Measurements from ENCODE around the gene ELL2.

ELL2 gene

GRCh38 chr5:95963650-95964410, 2.2 kb upstream of the ELL2 start:
- no peaks in the 10 kb centered on the region for H3K27me3 ChIP-seq (ENCODE audit: control insufficient read depth in 2 of 2, insufficient read depth in 2 of 2, low read length in 2 of 2)
- no peak overlapping the region for H3K27ac ChIP-seq (ENCODE audit: low read depth in 2 of 2, low read length in 2 of 2)
- no peaks in the 10 kb centered on the region for H3K36me3 ChIP-seq (ENCODE audit: control insufficient read depth in 2 of 2, insufficient read depth in 2 of 2, low read length in 2 of 2)
- peaks cover 8 to 13% of the 10 kb centered on the region in 2 donors for H3K4me1 ChIP-seq (ENCODE audit: control insufficient read depth in 2 of 2, insufficient read depth in 2 of 2, low read length in 2 of 2)
- no peak overlapping the region for H3K9ac ChIP-seq (ENCODE audit: low read depth in 1 of 2, low read length in 2 of 2)
- no peak overlapping the region for H3K4me3 ChIP-seq (ENCODE audit: low read length in 2 of 2)
- no peaks in the 10 kb centered on the region for H3K9me3 ChIP-seq (ENCODE audit: control insufficient read depth in 2 of 2, low read length in 2 of 2)

- H3K27ac ChIP-seq (ENCODE audit: low read depth in 2 of 2, low read length in 2 of 2): peak overlapping the region; percentile 96 to 98
- H3K27me3 ChIP-seq (ENCODE audit: control insufficient read depth in 2 of 2, insufficient read depth in 2 of 2, low read length in 2 of 2): no peaks in the 10 kb centered on the region
- peak overlapping the region in 1 of 2 donors; percentile 83 for H3K4me3 ChIP-seq (ENCODE audit: low read length in 2 of 2)
- peak overlapping the region in 1 of 2 donors; percentile 75 for H3K9ac ChIP-seq (ENCODE audit: low read depth in 1 of 2, low read length in 2 of 2)
- no peaks in the 10 kb centered on the region for H3K36me3 ChIP-seq (ENCODE audit: control insufficient read depth in 2 of 2, insufficient read depth in 2 of 2, low read length in 2 of 2)
- peaks cover 8 to 13% of the 10 kb centered on the region in 2 donors for H3K4me1 ChIP-seq (ENCODE audit: control insufficient read depth in 2 of 2, insufficient read depth in 2 of 2, low read length in 2 of 2)
- no peaks in the 10 kb centered on the region for H3K9me3 ChIP-seq (ENCODE audit: control insufficient read depth in 2 of 2, low read length in 2 of 2)
Observed at GRCh38 chr5:95962785-95963184, 1.1 kb upstream of the ELL2 start.

GRCh38 chr5:95962475-95962773, 773 bp upstream of the ELL2 start:
- H3K27ac ChIP-seq (ENCODE audit: low read depth in 2 of 2, low read length in 2 of 2): peak overlapping the region; percentile 96 to 98
- peak overlapping the region; percentile 83 to 87 for H3K4me3 ChIP-seq (ENCODE audit: low read length in 2 of 2)
- H3K4me1 ChIP-seq (ENCODE audit: control insufficient read depth in 2 of 2, insufficient read depth in 2 of 2, low read length in 2 of 2): peaks cover 8 to 13% of the 10 kb centered on the region in 2 donors
- no peaks in the 10 kb centered on the region for H3K9me3 ChIP-seq (ENCODE audit: control insufficient read depth in 2 of 2, low read length in 2 of 2)
- H3K27me3 ChIP-seq (ENCODE audit: control insufficient read depth in 2 of 2, insufficient read depth in 2 of 2, low read length in 2 of 2): no peaks in the 10 kb centered on the region
- no peaks in the 10 kb centered on the region for H3K36me3 ChIP-seq (ENCODE audit: control insufficient read depth in 2 of 2, insufficient read depth in 2 of 2, low read length in 2 of 2)
- H3K9ac ChIP-seq (ENCODE audit: low read depth in 1 of 2, low read length in 2 of 2): peak overlapping the region; percentile 68 to 75

- peaks cover 8 to 16% of the 10 kb centered on the region in 2 donors for H3K4me1 ChIP-seq (ENCODE audit: control insufficient read depth in 2 of 2, insufficient read depth in 2 of 2, low read length in 2 of 2)
Observed at GRCh38 chr5:95960667-95961616, 709 bp downstream of the ELL2 start.

GRCh38 chr5:95959888-95960666, 1.6 kb downstream of the ELL2 start:
- Histone ChIP-seq H3K36me3 (ENCODE audit: control insufficient read depth in 2 of 2, insufficient read depth in 2 of 2, low read length in 2 of 2) (no peaks in the 10 kb centered on the region), H3K4me3 (ENCODE audit: low read length in 2 of 2) (peak overlapping the region; percentile 83 to 86), H3K27ac (ENCODE audit: low read depth in 2 of 2, low read length in 2 of 2) (peak overlapping the region; percentile 96 to 98), H3K27me3 (ENCODE audit: control insufficient read depth in 2 of 2, insufficient read depth in 2 of 2, low read length in 2 of 2) (no peaks in the 10 kb centered on the region), H3K9me3 (ENCODE audit: control insufficient read depth in 2 of 2, low read length in 2 of 2) (no peaks in the 10 kb centered on the region), H3K9ac (ENCODE audit: low read depth in 1 of 2, low read length in 2 of 2) (peak overlapping the region; percentile 66 to 99), H3K4me1 (ENCODE audit: control insufficient read depth in 2 of 2, insufficient read depth in 2 of 2, low read length in 2 of 2) (peaks cover 10 to 16% of the 10 kb centered on the region in 2 donors)

More at GRCh38 chr5:95960667-95961616, 709 bp downstream of the ELL2 start:
- H3K27me3 ChIP-seq (ENCODE audit: control insufficient read depth in 2 of 2, insufficient read depth in 2 of 2, low read length in 2 of 2): no peaks in the 10 kb centered on the region
- peak overlapping the region; percentile 96 to 98 for H3K27ac ChIP-seq (ENCODE audit: low read depth in 2 of 2, low read length in 2 of 2)
- peak overlapping the region; percentile 66 to 99 for H3K9ac ChIP-seq (ENCODE audit: low read depth in 1 of 2, low read length in 2 of 2)
- no peaks in the 10 kb centered on the region for H3K36me3 ChIP-seq (ENCODE audit: control insufficient read depth in 2 of 2, insufficient read depth in 2 of 2, low read length in 2 of 2)
- peak overlapping the region; percentile 83 to 86 for H3K4me3 ChIP-seq (ENCODE audit: low read length in 2 of 2)
- H3K9me3 ChIP-seq (ENCODE audit: control insufficient read depth in 2 of 2, low read length in 2 of 2): no peaks in the 10 kb centered on the region

GRCh38 chr5:95959051-95959887, 2.4 kb downstream of the ELL2 start:
- Histone ChIP-seq H3K4me1 (ENCODE audit: control insufficient read depth in 2 of 2, insufficient read depth in 2 of 2, low read length in 2 of 2) (peaks cover 10 to 16% of the 10 kb centered on the region in 2 donors), H3K9me3 (ENCODE audit: control insufficient read depth in 2 of 2, low read length in 2 of 2) (no peaks in the 10 kb centered on the region), H3K4me3 (ENCODE audit: low read length in 2 of 2) (peak overlapping the region; percentile 83 to 86), H3K9ac (ENCODE audit: low read depth in 1 of 2, low read length in 2 of 2) (peak overlapping the region; percentile 66 to 99), H3K27ac (ENCODE audit: low read depth in 2 of 2, low read length in 2 of 2) (peak overlapping the region in 1 of 2 donors; percentile 96), H3K36me3 (ENCODE audit: control insufficient read depth in 2 of 2, insufficient read depth in 2 of 2, low read length in 2 of 2) (no peaks in the 10 kb centered on the region), H3K27me3 (ENCODE audit: control insufficient read depth in 2 of 2, insufficient read depth in 2 of 2, low read length in 2 of 2) (no peaks in the 10 kb centered on the region)

- Histone ChIP-seq H3K4me1 (ENCODE audit: control insufficient read depth in 2 of 2, insufficient read depth in 2 of 2, low read length in 2 of 2) (peaks cover 10 to 16% of the 10 kb centered on the region in 2 donors), H3K27ac (ENCODE audit: low read depth in 2 of 2, low read length in 2 of 2) (no peak overlapping the region), H3K36me3 (ENCODE audit: control insufficient read depth in 2 of 2, insufficient read depth in 2 of 2, low read length in 2 of 2) (no peaks in the 10 kb centered on the region), H3K9ac (ENCODE audit: low read depth in 1 of 2, low read length in 2 of 2) (no peak overlapping the region), H3K27me3 (ENCODE audit: control insufficient read depth in 2 of 2, insufficient read depth in 2 of 2, low read length in 2 of 2) (no peaks in the 10 kb centered on the region), H3K4me3 (ENCODE audit: low read length in 2 of 2) (peak overlapping the region in 1 of 2 donors; percentile 86), H3K9me3 (ENCODE audit: control insufficient read depth in 2 of 2, low read length in 2 of 2) (no peaks in the 10 kb centered on the region)
Observed at GRCh38 chr5:95958310-95959014, 3.2 kb downstream of the ELL2 start.

- Histone ChIP-seq H3K27ac (ENCODE audit: low read depth in 2 of 2, low read length in 2 of 2) (no peak overlapping the region), H3K36me3 (ENCODE audit: control insufficient read depth in 2 of 2, insufficient read depth in 2 of 2, low read length in 2 of 2) (no peaks in the 10 kb centered on the region), H3K4me1 (ENCODE audit: control insufficient read depth in 2 of 2, insufficient read depth in 2 of 2, low read length in 2 of 2) (peaks cover 10 to 16% of the 10 kb centered on the region in 2 donors), H3K27me3 (ENCODE audit: control insufficient read depth in 2 of 2, insufficient read depth in 2 of 2, low read length in 2 of 2) (no peaks in the 10 kb centered on the region), H3K9me3 (ENCODE audit: control insufficient read depth in 2 of 2, low read length in 2 of 2) (no peaks in the 10 kb centered on the region), H3K4me3 (ENCODE audit: low read length in 2 of 2) (peak overlapping the region in 1 of 2 donors; percentile 86), H3K9ac (ENCODE audit: low read depth in 1 of 2, low read length in 2 of 2) (no peak overlapping the region)
Observed at GRCh38 chr5:95957561-95958203, 4.0 kb downstream of the ELL2 start.

Data from mucosa of rectum (tissue), 2 donors.